ENCODE results near the gene TMEM132A.

DNA sequence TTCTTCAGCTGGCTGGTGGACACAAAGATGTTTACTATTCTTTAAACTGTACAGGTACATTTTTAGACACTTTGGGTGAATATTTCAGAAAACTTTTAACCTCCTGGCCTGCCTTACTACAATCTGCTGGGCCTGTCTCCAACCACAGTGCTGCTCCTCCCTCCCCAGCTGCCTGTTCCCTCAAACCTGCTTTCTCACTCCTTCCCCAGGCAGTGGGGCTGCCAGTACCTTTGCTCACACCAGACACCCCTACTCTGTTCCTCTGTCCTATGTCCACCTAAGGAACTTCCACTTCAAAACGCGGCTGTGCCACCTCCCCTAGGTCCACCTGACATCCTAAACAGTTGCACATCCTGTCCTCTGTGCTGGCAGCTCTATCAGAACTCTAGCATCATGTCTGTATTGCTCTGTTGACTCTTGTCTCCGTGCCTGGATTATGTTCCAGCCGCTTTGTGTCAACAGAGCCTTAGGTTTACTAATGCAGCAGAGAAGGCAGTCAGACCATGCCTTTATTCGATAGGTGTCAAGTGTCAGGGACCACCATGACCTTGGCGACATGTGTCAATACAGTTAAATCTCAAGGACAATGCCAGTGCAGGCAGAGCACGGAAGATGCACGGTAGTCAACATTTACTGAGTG is 43.5 kb upstream of the TMEM132A start:
- no peak for TF ChIP-seq CTCF (IDR thresholded peaks at IDR 0.05)
- no peak for TF ChIP-seq POLR2AphosphoS5 (IDR thresholded peaks at IDR 0.05)
- no peak for TF ChIP-seq POLR2A (IDR thresholded peaks at IDR 0.05)
